K562 (cell line): ENCODE data around the gene CDH16. TPM values are rescaled to one million over a fixed set of nuclear protein-coding genes. Genes with fewer than 3 reads are reported as not detected.

Experiments
- ATAC-seq: fragments of 200-7000 bp; cut with Tn5 transposase; 3 replicates; pipeline ENCODE4 v1.9.1; 2020; ENCODE audit warnings: moderate library complexity
- BruUV-seq: library from RNA; stranded (reverse); fragments of 400-500 nt; replicated peaks from 2 replicates; lab custom pipeline; 2021; lab: Mats Ljungman, UMichigan
- CTCF ChIA-PET: fragments of 300-600 bp; formaldehyde crosslinking; extraction: SDS; loops from one replicate; lab custom pipeline; 2021; ENCODE audit warnings: low intra/inter-chr PET ratio; lab: Yijun Ruan, JAX
- POLR2A ChIA-PET: fragments of 300-600, 350-650 bp; sonication (Branson Sonifier 250); formaldehyde crosslinking; extraction: SDS; loops from one replicate; lab custom pipeline; 2021; ENCODE audit warnings: antibody characterized with exemption, inconsistent platforms; lab: Yijun Ruan, JAX
- DNase-seq, 4 experiments: peaks; one replicate each; pipeline versions ENCODE4 v3.0.0 to v3.0.0-alpha.2; 2011 to 2018; ENCODE audit warnings: low spot score in 3 of 4, mixed read lengths in 3 of 4; ENCODE audit errors: extremely low read depth in 1 of 4
- FAIRE-seq: peaks from 2 replicates; lab custom pipeline; 2011; peaks lifted over from hg19 to GRCh38; lab: Jason Lieb, UNC
- H2AFZ ChIP-seq: 2 replicates; pipeline ENCODE4 v1.6.0; 2011; ENCODE audit warnings: low read depth, low read length, control low read depth, inconsistent platforms
- H3K27ac ChIP-seq: fragments of 200-600 bp; 3 replicates; pipeline ENCODE4 v1.8.0; 2011; ENCODE audit warnings: low read depth, mild to moderate bottlenecking, control low read depth, inconsistent platforms, low read length, moderate library complexity, mixed read lengths; ENCODE audit errors: extremely low read depth
- H3K27me3 ChIP-seq, 2 experiments: fragments of 300-600 bp in 1 of 2; 2 replicates in 1 of 2; 3 replicates in 1 of 2; pipeline versions ENCODE4 v1.6.0 to v1.8.0; 2011; ENCODE audit warnings: inconsistent platforms in 2 of 2, low read length in 2 of 2, mild to moderate bottlenecking in 1 of 2, mixed read lengths in 1 of 2, moderate library complexity in 1 of 2; ENCODE audit not compliant: control insufficient read depth in 2 of 2, insufficient read depth in 2 of 2
- H3K36me3 ChIP-seq: fragments of 300-600 bp; 3 replicates; pipeline ENCODE4 v1.8.0; 2011; ENCODE audit warnings: mild to moderate bottlenecking, low read length, inconsistent platforms; ENCODE audit not compliant: control insufficient read depth, insufficient read depth
- H3K4me1 ChIP-seq, 2 experiments: fragments of 200-600 bp in 1 of 2; replicated peaks in 1 of 2; 2 replicates in 1 of 2; 3 replicates in 1 of 2; pipeline versions ENCODE4 v1.5.1 to v1.8.0; 2011; ENCODE audit warnings: inconsistent platforms in 2 of 2, low read length in 2 of 2, mild to moderate bottlenecking in 1 of 2, mixed read lengths in 1 of 2, moderate library complexity in 1 of 2; ENCODE audit not compliant: control insufficient read depth in 2 of 2, insufficient read depth in 2 of 2
- H3K4me2 ChIP-seq: 2 replicates; pipeline ENCODE4 v1.6.1; 2011; ENCODE audit warnings: low read length, control low read depth, inconsistent platforms, mixed read lengths; ENCODE audit not compliant: insufficient read depth
- H3K4me3 ChIP-seq: fragments of 200-600 bp; sonication (generic), shearing (Covaris generic); 2 replicates; pipeline ENCODE4 v1.5.1; 2016; ENCODE audit warnings: control low read depth, inconsistent platforms
- H3K79me2 ChIP-seq: fragments of 200-600 bp; 3 replicates; pipeline ENCODE4 v1.8.0; 2011; ENCODE audit warnings: low read length, inconsistent platforms; ENCODE audit not compliant: control insufficient read depth, insufficient read depth
- H3K9ac ChIP-seq, 2 experiments: 2 replicates each; pipeline versions ENCODE4 v1.6.0 to v1.6.1; 2011; ENCODE audit warnings: low read depth in 2 of 2, low read length in 2 of 2, control low read depth in 1 of 2, inconsistent platforms in 1 of 2, mild to moderate bottlenecking in 1 of 2, mixed read lengths in 1 of 2; ENCODE audit not compliant: insufficient read depth in 1 of 2
- H3K9me1 ChIP-seq: one replicate; pipeline ENCODE4 v1.6.0; 2011; ENCODE audit warnings: inconsistent platforms, mild to moderate bottlenecking, low read length, moderate library complexity; ENCODE audit not compliant: control insufficient read depth, insufficient read depth
- H3K9me3 ChIP-seq: replicated peaks from 2 replicates; pipeline ENCODE4 v1.5.1; 2011; ENCODE audit warnings: low read depth, low read length, inconsistent platforms; ENCODE audit not compliant: control insufficient read depth, insufficient read depth
- H4K20me1 ChIP-seq: replicated peaks from 2 replicates; pipeline ENCODE4 v1.6.1; 2011; ENCODE audit warnings: low read length, inconsistent platforms, mixed read lengths; ENCODE audit not compliant: control insufficient read depth, insufficient read depth
- ATF2 ChIP-seq: sonication (generic); formaldehyde crosslinking; IDR thresholded peaks from 2 replicates; pipeline ENCODE4 v1.8.1; 2022; ENCODE audit warnings: missing genetic modification reagents
- ATF4 ChIP-seq: fragments of 450-650 bp; formaldehyde crosslinking; IDR thresholded peaks from 2 replicates; pipeline ENCODE4 v1.4.0; 2022; ENCODE audit warnings: mild to moderate bottlenecking, moderate library complexity
- GATAD2A ChIP-seq: fragments of 450-650 bp; IDR thresholded peaks from 2 replicates; pipeline ENCODE4 v1.6.1; 2017
- RCOR1 ChIP-seq, 2 experiments: IDR thresholded peaks; 2 replicates each; pipeline ENCODE4 v1.6.1; 2012; ENCODE audit warnings: low read depth in 2 of 2, low read length in 2 of 2, borderline replicate concordance in 1 of 2, improper control_type of control experiment in 1 of 2
- RHOXF2B ChIP-seq: fragments of 250-450 bp; sonication (Bioruptor Pico); conservative IDR thresholded peaks from 2 replicates; pipeline ENCODE4 v1.5.1; 2021
- ZBTB9 ChIP-seq: fragments of 450-650 bp; formaldehyde crosslinking; IDR thresholded peaks from 2 replicates; pipeline ENCODE4 v1.4.0; 2020; ENCODE audit warnings: mild to moderate bottlenecking, moderate library complexity
- ZEB2 ChIP-seq: fragments of 450-650 bp; IDR thresholded peaks from 2 replicates; pipeline ENCODE4 v1.6.1; 2016
- ZNF24 ChIP-seq: fragments of 450-650 bp; IDR thresholded peaks from 2 replicates; pipeline ENCODE4 v1.6.1; 2016
- ZNF318 ChIP-seq, 2 experiments: fragments of 450-650 bp; IDR thresholded peaks; 2 replicates each; pipeline ENCODE4 v1.6.1; 2016; ENCODE audit warnings: mild to moderate bottlenecking in 2 of 2, borderline replicate concordance in 1 of 2, low read depth in 1 of 2, moderate library complexity in 1 of 2
- ZNF79 ChIP-seq: fragments of 250-450 bp; sonication (Bioruptor Pico); IDR thresholded peaks from 2 replicates; pipeline ENCODE4 v1.4.0; 2020; ENCODE audit warnings: low read depth, mild to moderate bottlenecking, moderate library complexity
- WGBS: fragments of 100-300 bp; shearing (Covaris generic); methylation state at CpG from one replicate; pipeline ENCODE4 v1.1.6; 2016; ENCODE audit warnings: low coverage, mixed read lengths; ENCODE audit not compliant: insufficient coverage; ENCODE audit errors: missing lambda C conversion rate; 5-methylcytosine and 5-hydroxymethylcytosine counted together
- in situ Hi-C: fragments of 300-500 bp; cut with MboI; formaldehyde crosslinking; loops from 4 replicates; pipeline ENCODE4 v1.15.0; 2018; ENCODE audit warnings: inconsistent platforms, mixed read lengths
- intact Hi-C: fragments of 100-400 bp; cut with micrococcal nuclease; formaldehyde crosslinking; loops from 2 replicates; pipeline ENCODE4 v1.14.2; 2022
- polyA plus RNA-seq, 8 experiments: library from polyadenylated mRNA; depleted of rRNA in 4 of 8; stranded (reverse) in 5 of 8; unstranded in 3 of 8; fragments of >200 nt; fragmentation: Nextera tagmentation in 2 of 8; fragmentation: Illumina TruSeq in 1 of 8; extraction: Ambion mirVana in 2 of 8; extraction: Trizol in 1 of 8; gene quantifications; 2 replicates each; pipeline versions ENCODE4 v1.2.1 to v1.2.3, GENCODE V29; 2011 to 2014; ENCODE audit warnings: inconsistent platforms in 1 of 8, missing spikeins in 1 of 8
- total RNA-seq, 7 experiments: library from RNA; depleted of rRNA in 6 of 7; stranded (reverse); fragments of >200 nt in 6 of 7; fragmentation: Illumina TruSeq in 2 of 7; extraction: Trizol in 2 of 7; gene quantifications; 2 replicates each; pipeline versions ENCODE4 v1.2.1 to v1.2.3, GENCODE V29; 2011 to 2021; ENCODE audit warnings: low replicate concordance in 1 of 7

Gene CDH16
- total and polyA plus RNA-seq, 9 of the 15 experiments (the other 6 are each of a cell fraction or from before 2014, with no cell fraction given) = not detected

GRCh38 chr16:66881964-66882508 lies 36.6 kb downstream of the CDH16 start:
- BruUV-seq = no TSS peak
- Histone ChIP-seq H3K9ac (peak overlapping the region in 1 of 2 experiments; percentile 87; a peak in 2 of 4 replicates), H3K36me3 (peaks cover 42% of the 10 kb centered on the region), H3K9me1 (no peaks in the 10 kb centered on the region), H3K9me3 (no peaks in the 10 kb centered on the region), H3K4me3 (peak overlapping the region; percentile 25; the same call in 1 of the 2 replicates), H4K20me1 (no peaks in the 10 kb centered on the region; the same call in none of the 2 replicates), H2AFZ (no peak overlapping the region), H3K4me1 (peaks cover 26 to 43% of the 10 kb centered on the region in 2 experiments), H3K27me3 (no peaks in the 10 kb centered on the region), H3K4me2 (peak overlapping the region; percentile 85; the same call in 1 of the 2 replicates), H3K79me2 (peaks cover 20% of the 10 kb centered on the region), H3K27ac (no peak overlapping the region)
- CTCF ChIA-PET = no interaction called here
- intact Hi-C loops (no loop called here), in situ Hi-C loops (no loop called here)
- no peak for DNase-seq
- ATAC-seq = no peak
- POLR2A ChIA-PET = interaction anchor here (0.6 to 2.0 kb wide), 9 partner anchors 9 to 131 kb away, joined by 3 to 9 read pairs (median 4); partner anchors contain the start of gene DYNC1LI2
- WGBS = 29% methylated on average over 8 of the region's 8 CpGs
- FAIRE-seq = no peak
- TF ChIP-seq ATF2 (CRISPR knock-in tag) (no peak), ATF4 (CRISPR knock-in tag) (no peak), ZBTB9 (CRISPR knock-in tag) (no peak), ZNF24 (no peak), ZNF318 (IDR thresholded peaks at IDR 0.05; ENCODE audit: borderline replicate concordance in 1 of 2, low read depth in 1 of 2) (no peak), RCOR1 (IDR thresholded peaks at IDR 0.05; ENCODE audit: borderline replicate concordance in 1 of 2, low read depth in 2 of 2, low read length in 2 of 2) (peak in 1 of 2 experiments; percentile 40; a peak in 2 of 4 replicates), GATAD2A (no peak), ZNF79 (CRISPR knock-in tag) (no peak), RHOXF2B (CRISPR knock-in tag) (no peak), ZEB2 (no peak)
